PC-9 (cell line): ENCODE data around the gene PSMC1. TPM values are rescaled to one million over a fixed set of nuclear protein-coding genes. Genes with fewer than 3 reads are reported as not detected.
A peak's percentile ranks its signal among the peaks of the same experiment; 100 is the strongest.
"Not testable (repeated sequence)": the region's sequence is repeated elsewhere in the genome, so short reads cannot be mapped to it uniquely, and the experiment has no call there.

Experiments used
- Bru-seq: library from RNA; stranded (reverse); fragments of 400-500 nt; gene quantifications from one replicate; lab custom pipeline; 2021; lab: Mats Ljungman, UMichigan
- BruChase-seq, 2 experiments: library from RNA; stranded (reverse); fragments of 400-500 nt; gene quantifications; one replicate each; lab custom pipeline; 2021; lab: Mats Ljungman, UMichigan
- BruUV-seq: library from RNA; stranded (reverse); fragments of 400-500 nt; replicated peaks from 2 replicates; lab custom pipeline; 2021; lab: Mats Ljungman, UMichigan
- CTCF ChIA-PET: fragments of 300-600 bp; sonication (Branson Sonifier 250); formaldehyde crosslinking; loops from one replicate; lab custom pipeline; 2022; ENCODE audit warnings: antibody characterized with exemption; lab: Charles Lee
- POLR2A ChIA-PET: fragments of 300-600 bp; sonication (Branson Sonifier 250); formaldehyde crosslinking; loops from one replicate; lab custom pipeline; 2022; ENCODE audit warnings: antibody characterized with exemption; ENCODE audit not compliant: unreplicated experiment; lab: Charles Lee
- DNase-seq, 2 experiments: peaks; one replicate each; pipeline versions ENCODE4 v3.0.0 to v3.0.0-alpha.2; 2015 to 2022; ENCODE audit warnings: mixed read lengths in 1 of 2
- H2AFZ ChIP-seq: fragments of 200-600 bp; sonication (generic); 2 replicates; pipeline ENCODE4 v1.8.1; 2017; ENCODE audit warnings: antibody characterized with exemption
- H3F3A ChIP-seq: fragments of 200-600 bp; sonication (generic); 2 replicates; pipeline ENCODE4 v1.8.1; 2017; ENCODE audit warnings: antibody characterized with exemption, mild to moderate bottlenecking, low read depth; ENCODE audit not compliant: insufficient read depth
- H3K27ac ChIP-seq: fragments of 200-600 bp; sonication (generic); 2 replicates; pipeline ENCODE4 v1.6.1; 2016; ENCODE audit warnings: mixed run types
- H3K27me3 ChIP-seq: fragments of 200-600 bp; sonication (generic); 2 replicates; pipeline ENCODE4 v1.6.1; 2016; ENCODE audit warnings: low read depth, mixed run types; ENCODE audit not compliant: insufficient read depth
- H3K36me3 ChIP-seq: fragments of 200-600 bp; sonication (generic); 2 replicates; pipeline ENCODE4 v1.6.1; 2016; ENCODE audit warnings: low read depth, mixed run types
- H3K4me1 ChIP-seq: fragments of 200-600 bp; sonication (generic); replicated peaks from 2 replicates; pipeline ENCODE4 v1.6.1; 2016; ENCODE audit warnings: mixed run types; ENCODE audit not compliant: insufficient read depth
- H3K4me2 ChIP-seq: fragments of 200-600 bp; sonication (generic); 2 replicates; pipeline ENCODE4 v1.6.1; 2017; ENCODE audit warnings: mixed run types
- H3K4me3 ChIP-seq: fragments of 200-600 bp; sonication (generic); 2 replicates; pipeline ENCODE4 v1.6.1; 2016; ENCODE audit warnings: mixed run types
- H3K79me2 ChIP-seq: fragments of 200-600 bp; sonication (generic); 2 replicates; pipeline ENCODE4 v1.6.1; 2017; ENCODE audit warnings: low read depth, mixed run types
- H3K9me2 ChIP-seq: fragments of 200-600 bp; sonication (generic); 2 replicates; pipeline ENCODE4 v1.8.1; 2017; ENCODE audit warnings: mild to moderate bottlenecking; ENCODE audit not compliant: insufficient read depth
- H3K9me3 ChIP-seq: fragments of 200-600 bp; sonication (generic); 2 replicates; pipeline ENCODE4 v1.8.1; 2016; ENCODE audit warnings: low read depth; ENCODE audit not compliant: insufficient read depth
- H4K20me1 ChIP-seq: fragments of 200-600 bp; sonication (generic); 2 replicates; pipeline ENCODE4 v1.8.1; 2017; ENCODE audit not compliant: insufficient read depth
- CTCF ChIP-seq: fragments of 200-600 bp; sonication (generic); conservative IDR thresholded peaks from 2 replicates; pipeline ENCODE4 v1.6.1; 2017; ENCODE audit warnings: mixed run types, antibody characterized with exemption, mild to moderate bottlenecking, moderate library complexity
- EZH2 ChIP-seq: fragments of 200-600 bp; sonication (generic); IDR thresholded peaks from 2 replicates; pipeline ENCODE4 v1.8.0; 2017; ENCODE audit warnings: antibody characterized with exemption, low read depth
- intact Hi-C: fragments of 100-400 bp; cut with micrococcal nuclease; formaldehyde crosslinking; loops from one replicate; pipeline ENCODE4 v1.10.0; 2022; ENCODE audit not compliant: unreplicated experiment
- long read RNA-seq: library from polyadenylated mRNA; stranded (forward); transcript quantifications from one replicate; pipeline ENCODE4 v2.0.0, GENCODE V29; 2022
- total RNA-seq: library from RNA; stranded (reverse); gene quantifications from 2 replicates; pipeline ENCODE4 v1.2.3, GENCODE V29; 2021

PSMC1 gene
- 50.8 and 55.4 TPM in 2 replicates for total RNA-seq
- percentile 76 among the genes with signal in this experiment for Bru-seq, nascent RNA
- BruChase-seq, experiment 1, labeled RNA remaining after a 2-hour chase: percentile 65 among the genes with signal in this experiment
- percentile 90 among the genes with signal in this experiment for BruChase-seq, experiment 2, labeled RNA remaining after a 6-hour chase
- long read RNA-seq, full-length matches to known transcripts: 217 of 227 reads
- long read RNA-seq, partial matches to known transcripts: 5 of 227 reads
- long read RNA-seq, other reads (novel, unspliced or antisense): 5 of 227 reads

DNA sequence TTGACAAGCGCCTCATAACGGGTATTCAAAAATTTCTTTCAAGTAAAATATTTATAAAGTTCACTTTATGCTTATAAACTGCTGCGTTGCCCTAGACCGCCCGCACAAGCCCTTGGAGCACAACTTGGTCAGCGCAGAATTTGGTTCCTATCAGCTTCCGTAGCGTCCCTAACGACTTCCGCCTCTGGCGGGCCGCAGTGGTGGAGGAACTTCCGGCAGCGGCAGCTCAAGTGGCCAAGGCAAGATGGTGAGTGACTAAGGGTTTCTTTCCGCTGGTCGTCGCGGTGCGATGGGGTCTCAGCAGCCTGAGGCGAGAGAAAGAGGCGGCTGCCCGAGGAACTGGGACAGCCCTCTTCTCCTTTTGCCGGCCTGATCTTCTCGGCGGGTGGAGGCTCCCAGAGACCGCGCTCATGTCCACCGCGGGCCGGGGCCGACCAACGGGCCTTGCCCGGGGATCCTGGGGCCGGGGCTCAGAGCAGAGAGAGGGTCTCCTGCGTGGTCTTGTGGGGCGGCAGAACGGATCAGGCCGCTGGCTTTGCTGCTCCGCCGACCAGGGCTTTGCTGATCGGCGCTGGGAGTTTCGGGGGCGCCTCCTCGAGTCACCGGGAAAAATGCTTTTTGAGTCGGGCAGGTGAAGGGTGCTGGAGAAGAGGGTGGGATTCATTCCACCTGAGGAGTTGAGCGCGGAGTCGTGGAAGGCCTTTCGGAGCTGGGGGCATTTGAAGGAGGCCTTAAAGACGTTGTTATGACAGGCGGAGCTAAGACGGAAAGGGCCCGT is at the start of gene PSMC1:
PSMC1 (plus strand) TSS at position 200 of the 778 bp plus-strand sequence; CDS start at position 245, 45 bp downstream.
- H3K4me1 ChIP-seq: peaks cover 13% of the 10 kb centered on the region
- TF ChIP-seq CTCF (no peak), EZH2 (no peak)
- POLR2A ChIA-PET: no interaction called here
- peaks cover 32% of the 10 kb centered on the region for H3K79me2 ChIP-seq
- no peaks in the 10 kb centered on the region for H3F3A ChIP-seq
- H3K27ac ChIP-seq: peak within 1 kb of the TSS; percentile 74
- H3K9me2 ChIP-seq: no peaks in the 10 kb centered on the region
- H3K27me3 ChIP-seq: no peaks in the 10 kb centered on the region
- intact Hi-C loops: no loop called here
- H4K20me1 ChIP-seq: peaks cover 4% of the 10 kb centered on the region; the same call in 1 of the 2 replicates
- H3K4me3 ChIP-seq: peak within 1 kb of the TSS; percentile 92
- peak; percentile 52 to 83 for DNase-seq
- peak within 1 kb of the TSS; percentile 88 for H2AFZ ChIP-seq
- H3K9me3 ChIP-seq: no peaks in the 10 kb centered on the region
- CTCF ChIA-PET: interaction anchor here (0.7 kb wide), 1 partner anchor 1740 kb away, joined by 3 read pairs; no protein-coding TSS in a partner anchor
- peak within 1 kb of the TSS; percentile 73 for H3K4me2 ChIP-seq
- BruUV-seq: TSS peak; percentile 66
- peaks cover 13% of the 10 kb centered on the region; the same call in 1 of the 2 replicates for H3K36me3 ChIP-seq

- Histone ChIP-seq H3F3A (no peaks in the 10 kb centered on the region), H3K4me1 (no peaks in the 10 kb centered on the region), H3K4me3 (no peak overlapping the region), H4K20me1 (no peaks in the 10 kb centered on the region), H3K9me2 (no peaks in the 10 kb centered on the region), H3K79me2 (no peaks in the 10 kb centered on the region), H3K4me2 (no peak overlapping the region), H3K27me3 (peaks cover 32% of the 10 kb centered on the region; the same call in 1 of the 2 replicates), H2AFZ (no peak overlapping the region), H3K36me3 (no peaks in the 10 kb centered on the region), H3K27ac (no peak overlapping the region), H3K9me3 (no peaks in the 10 kb centered on the region)
- no peak for DNase-seq
- ChIA-PET CTCF (no interaction called here), POLR2A (no interaction called here)
- intact Hi-C loops: no loop called here
- no peak for TF ChIP-seq CTCF
- no peak for TF ChIP-seq EZH2
- BruUV-seq: no TSS peak
These were observed 43.1 kb upstream of the PSMC1 start for GRCh38 chr14:90213099-90213748.

- CTCF ChIA-PET: no interaction called here
- Histone ChIP-seq H3K4me2 (no peak overlapping the region), H4K20me1 (no peaks in the 10 kb centered on the region), H2AFZ (no peak overlapping the region), H3K9me2 (no peaks in the 10 kb centered on the region), H3K27ac (no peak overlapping the region), H3K4me1 (no peaks in the 10 kb centered on the region), H3K27me3 (peaks cover 18% of the 10 kb centered on the region; the same call in 1 of the 2 replicates), H3K79me2 (no peaks in the 10 kb centered on the region), H3F3A (no peaks in the 10 kb centered on the region), H3K36me3 (no peaks in the 10 kb centered on the region), H3K4me3 (no peak overlapping the region), H3K9me3 (no peaks in the 10 kb centered on the region)
- TF ChIP-seq CTCF: no peak
- no peak for TF ChIP-seq EZH2
- POLR2A ChIA-PET: no interaction called here
- no peak for DNase-seq
- no TSS peak for BruUV-seq
- intact Hi-C loops: no loop called here
These were observed 27.9 kb upstream of the PSMC1 start for GRCh38 chr14:90228478-90228877.

DNA sequence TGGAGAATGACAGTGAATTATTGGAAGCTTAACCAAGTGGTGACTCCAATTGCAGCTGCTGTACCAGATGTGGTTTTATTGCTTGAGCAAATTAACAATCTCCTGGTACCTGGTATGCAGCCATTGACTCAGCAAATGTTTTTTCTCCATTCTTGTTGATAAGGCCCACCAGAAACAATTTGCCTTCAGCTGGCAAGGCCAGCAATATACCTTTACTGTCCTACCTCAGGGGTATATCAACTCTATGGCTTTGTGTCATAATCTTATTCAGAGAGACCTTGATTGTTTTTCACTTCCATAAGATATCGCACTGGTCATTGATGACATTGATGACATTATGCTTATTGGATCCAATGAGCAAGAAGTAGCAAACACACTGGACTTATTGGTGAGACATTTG is 26.4 kb upstream of the PSMC1 start:
- POLR2A ChIA-PET, H3K36me3 ChIP-seq, CTCF ChIA-PET, H3K9me2 ChIP-seq, H3F3A ChIP-seq, intact Hi-C loops, DNase-seq, H4K20me1 ChIP-seq, BruUV-seq, H3K79me2 ChIP-seq, H3K4me2 ChIP-seq, H3K4me1 ChIP-seq, H3K9me3 ChIP-seq, H3K27ac ChIP-seq, H3K4me3 ChIP-seq, H2AFZ ChIP-seq: not testable (repeated sequence)
- peaks cover 11% of the 10 kb centered on the region; the same call in 1 of the 2 replicates for H3K27me3 ChIP-seq
